Smooth muscle cell (in vitro differentiated cells): ENCODE results near the gene CCHCR1. TPM values are rescaled to one million over a fixed set of nuclear protein-coding genes. Genes with fewer than 3 reads are reported as not detected.

Experiments
- DNase-seq: peaks from one replicate; lab custom pipeline; 2025; ENCODE audit not compliant: unreplicated experiment; lab: John Stamatoyannopoulos, UW
- H2AFZ ChIP-seq: fragments of 200-600 bp; sonication (generic); 2 replicates; pipeline ENCODE4 v1.6.0; 2016; ENCODE audit warnings: antibody characterized with exemption, low read depth, mild to moderate bottlenecking
- H3F3A ChIP-seq: fragments of 200-600 bp; sonication (generic); 2 replicates; pipeline ENCODE4 v1.6.0; 2017; ENCODE audit warnings: antibody characterized with exemption, low read depth
- H3K27ac ChIP-seq: fragments of 200-600 bp; sonication (generic); 2 replicates; pipeline ENCODE4 v1.5.1; 2016; ENCODE audit warnings: low read depth, mild to moderate bottlenecking
- H3K27me3 ChIP-seq: fragments of 200-600 bp; sonication (generic); 2 replicates; pipeline ENCODE4 v1.6.1; 2016; ENCODE audit warnings: low read depth, mild to moderate bottlenecking
- H3K36me3 ChIP-seq: fragments of 200-600 bp; sonication (generic); 2 replicates; pipeline ENCODE4 v1.5.1; 2016; ENCODE audit warnings: low read depth
- H3K4me1 ChIP-seq: fragments of 200-600 bp; sonication (generic); 2 replicates; pipeline ENCODE4 v1.5.1; 2016; ENCODE audit warnings: low read depth
- H3K4me2 ChIP-seq: fragments of 200-600 bp; sonication (generic); 2 replicates; pipeline ENCODE4 v1.6.0; 2016; ENCODE audit warnings: mild to moderate bottlenecking
- H3K4me3 ChIP-seq: fragments of 200-600 bp; sonication (generic); 2 replicates; pipeline ENCODE4 v1.5.1; 2016; ENCODE audit warnings: mild to moderate bottlenecking
- H3K79me2 ChIP-seq: fragments of 200-600 bp; sonication (generic); 2 replicates; pipeline ENCODE4 v1.6.0; 2016; ENCODE audit warnings: low read depth, mild to moderate bottlenecking
- H3K9ac ChIP-seq: fragments of 200-600 bp; sonication (generic); 2 replicates; pipeline ENCODE4 v1.6.0; 2016; ENCODE audit warnings: low read depth
- H3K9me3 ChIP-seq: fragments of 200-600 bp; sonication (generic); replicated peaks from 2 replicates; pipeline ENCODE4 v1.5.1; 2016; ENCODE audit warnings: low read depth
- H4K20me1 ChIP-seq: fragments of 200-600 bp; sonication (generic); 2 replicates; pipeline ENCODE4 v1.6.0; 2016; ENCODE audit warnings: low read depth
- CTCF ChIP-seq: fragments of 200-600 bp; sonication (generic); IDR thresholded peaks from 2 replicates; pipeline ENCODE4 v1.5.1; 2017; ENCODE audit warnings: borderline replicate concordance, mild to moderate bottlenecking, antibody characterized with exemption; ENCODE audit not compliant: insufficient read depth, poor library complexity, severe bottlenecking
- WGBS: methylation state at CpG from one replicate; pipeline ENCODE4 v1.1.7; 2016; ENCODE audit warnings: low lambda C conversion rate; 5-methylcytosine and 5-hydroxymethylcytosine counted together
- polyA plus RNA-seq: library from polyadenylated mRNA; unstranded; fragments of >200 nt; fragmentation: Nextera tagmentation; extraction: Ambion mirVana; gene quantifications from 2 replicates; pipeline ENCODE4 v1.2.1, GENCODE V29; 2016
- total RNA-seq: library from RNA; depleted of rRNA; stranded (reverse); fragments of >200 nt; gene quantifications from 2 replicates; pipeline ENCODE4 v1.2.3, GENCODE V29; 2014

The CCHCR1 gene
- total and polyA plus RNA-seq, 2 experiments from 2014 or later: 8.2 to 15.0 TPM

- no peaks in the 10 kb centered on the region for H3K36me3 ChIP-seq
- no peak overlapping the region for H3K4me2 ChIP-seq
- H4K20me1 ChIP-seq: no peaks in the 10 kb centered on the region
- no peaks in the 10 kb centered on the region for H3K79me2 ChIP-seq
- H3K9ac ChIP-seq: no peak overlapping the region
- no peak for DNase-seq
- no peak overlapping the region for H3K4me3 ChIP-seq
- no peak for TF ChIP-seq CTCF
- H3K4me1 ChIP-seq: no peaks in the 10 kb centered on the region
- H3K27ac ChIP-seq: no peak overlapping the region
- H2AFZ ChIP-seq: no peak overlapping the region
- H3F3A ChIP-seq: no peaks in the 10 kb centered on the region
- no peaks in the 10 kb centered on the region for H3K9me3 ChIP-seq
- WGBS: 93% methylated on average over 2 of the region's 2 CpGs
- no peaks in the 10 kb centered on the region for H3K27me3 ChIP-seq
Measured at GRCh38 chr6:31103136-31103535, 54.5 kb downstream of the CCHCR1 start.

- H3K9ac ChIP-seq: no peak overlapping the region
- H3K36me3 ChIP-seq: no peaks in the 10 kb centered on the region
- no peak overlapping the region for H2AFZ ChIP-seq
- no peak for TF ChIP-seq CTCF
- H3K4me3 ChIP-seq: no peak overlapping the region
- DNase-seq: no peak
- no peaks in the 10 kb centered on the region for H3K27me3 ChIP-seq
- 97% methylated on average over 4 of the region's 4 CpGs for WGBS
- no peaks in the 10 kb centered on the region for H3K9me3 ChIP-seq
- H3K27ac ChIP-seq: no peak overlapping the region
- no peaks in the 10 kb centered on the region for H3K79me2 ChIP-seq
- no peaks in the 10 kb centered on the region for H3K4me1 ChIP-seq
- no peak overlapping the region for H3K4me2 ChIP-seq
- H4K20me1 ChIP-seq: no peaks in the 10 kb centered on the region
- H3F3A ChIP-seq: no peaks in the 10 kb centered on the region
Measured at GRCh38 chr6:31098449-31098938, 59.1 kb downstream of the CCHCR1 start.

GRCh38 chr6:31096656-31097055 is 60.9 kb downstream of the CCHCR1 start:
- TF ChIP-seq CTCF: no peak
- no peak overlapping the region for H3K9ac ChIP-seq
- H3K36me3 ChIP-seq: no peaks in the 10 kb centered on the region
- H3K9me3 ChIP-seq: no peaks in the 10 kb centered on the region
- H3K27me3 ChIP-seq: no peaks in the 10 kb centered on the region
- WGBS: 80% methylated on average over 5 of the region's 5 CpGs
- no peaks in the 10 kb centered on the region for H3K4me1 ChIP-seq
- H3K27ac ChIP-seq: no peak overlapping the region
- no peaks in the 10 kb centered on the region for H3K79me2 ChIP-seq
- no peak overlapping the region for H2AFZ ChIP-seq
- H4K20me1 ChIP-seq: no peaks in the 10 kb centered on the region
- H3F3A ChIP-seq: no peaks in the 10 kb centered on the region
- DNase-seq: no peak
- no peak overlapping the region for H3K4me2 ChIP-seq
- H3K4me3 ChIP-seq: no peak overlapping the region

DNA sequence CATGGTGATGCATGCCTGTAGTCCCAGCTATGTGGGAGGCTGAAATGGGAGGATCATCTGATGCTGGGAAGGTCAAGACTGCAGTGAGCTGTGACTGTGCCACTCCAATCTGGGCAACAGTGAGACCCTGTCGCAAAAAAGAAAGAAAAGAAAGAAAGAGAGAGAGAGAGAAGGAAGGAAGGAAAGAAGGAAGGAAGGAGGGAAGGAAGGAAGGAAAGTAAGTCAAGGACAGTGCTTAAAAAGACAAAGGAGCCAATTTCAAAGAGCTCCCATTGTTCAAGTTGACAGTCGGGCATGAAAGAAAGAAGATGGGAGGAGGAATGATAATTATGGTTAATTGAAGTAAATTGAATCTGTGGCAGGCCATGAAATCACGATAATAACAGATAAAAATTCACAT is 61.4 kb downstream of the CCHCR1 start:
- Histone ChIP-seq H2AFZ (no peak overlapping the region), H3K9ac (no peak overlapping the region), H3K9me3 (no peaks in the 10 kb centered on the region), H4K20me1 (no peaks in the 10 kb centered on the region), H3K4me3 (no peak overlapping the region), H3K27me3 (no peaks in the 10 kb centered on the region), H3K79me2 (no peaks in the 10 kb centered on the region), H3K4me2 (no peak overlapping the region), H3K4me1 (no peaks in the 10 kb centered on the region), H3F3A (peaks cover 4% of the 10 kb centered on the region), H3K27ac (no peak overlapping the region), H3K36me3 (no peaks in the 10 kb centered on the region)
- no peak for DNase-seq
- WGBS: 89% methylated on average over 3 of the region's 3 CpGs
- TF ChIP-seq CTCF: no peak
